ENCODE measurements around the gene HSF2.

HSF2 gene

GRCh38 chr6:122429323-122429722, 29.9 kb downstream of the HSF2 start:
- H3K4me3 ChIP-seq (ENCODE audit: low read length), result no peak overlapping the region
- no peaks in the 10 kb centered on the region for H3K9me3 ChIP-seq (ENCODE audit: insufficient read depth, low read length)
- H3K4me1 ChIP-seq (ENCODE audit: low read length), result peaks cover 4% of the 10 kb centered on the region; the same call in 1 of the 2 replicates
- no peak overlapping the region for H3K4me2 ChIP-seq (ENCODE audit: low read length)
- no peak overlapping the region for H3K27ac ChIP-seq (ENCODE audit: low read length)
- H3K36me3 ChIP-seq (replicated peaks; ENCODE audit: low read depth, low read length), result peaks cover 27% of the 10 kb centered on the region
- no peaks in the 10 kb centered on the region for H3K79me2 ChIP-seq (ENCODE audit: low read length)
- no peak overlapping the region for H2AFZ ChIP-seq (ENCODE audit: low read depth, low read length)
- no peak for TF ChIP-seq CTCF (IDR thresholded peaks at IDR 0.05; ENCODE audit: low read depth, low read length)
- no peak for TF ChIP-seq EZH2phosphoT487 (IDR thresholded peaks at IDR 0.05; ENCODE audit: low read depth)
- no peaks in the 10 kb centered on the region for H4K20me1 ChIP-seq (ENCODE audit: insufficient read depth, low read length)
- H3K27me3 ChIP-seq (ENCODE audit: low read depth, low read length), result no peaks in the 10 kb centered on the region
- no peak overlapping the region for H3K9ac ChIP-seq (ENCODE audit: low read length)

- Histone ChIP-seq H2AFZ (ENCODE audit: low read depth, low read length) (no peak overlapping the region), H3K4me3 (ENCODE audit: low read length) (no peak overlapping the region), H3K79me2 (ENCODE audit: low read length) (no peaks in the 10 kb centered on the region), H4K20me1 (ENCODE audit: insufficient read depth, low read length) (no peaks in the 10 kb centered on the region), H3K36me3 (replicated peaks; ENCODE audit: low read depth, low read length) (peaks cover 27% of the 10 kb centered on the region), H3K4me2 (ENCODE audit: low read length) (no peak overlapping the region), H3K9me3 (ENCODE audit: insufficient read depth, low read length) (no peaks in the 10 kb centered on the region), H3K9ac (ENCODE audit: low read length) (no peak overlapping the region), H3K4me1 (ENCODE audit: low read length) (peaks cover 4% of the 10 kb centered on the region; the same call in 1 of the 2 replicates), H3K27me3 (ENCODE audit: low read depth, low read length) (no peaks in the 10 kb centered on the region), H3K27ac (ENCODE audit: low read length) (no peak overlapping the region)
- TF ChIP-seq CTCF (IDR thresholded peaks at IDR 0.05; ENCODE audit: low read depth, low read length) (no peak), EZH2phosphoT487 (IDR thresholded peaks at IDR 0.05; ENCODE audit: low read depth) (no peak)
These were observed 32.3 kb downstream of the HSF2 start for GRCh38 chr6:122431780-122432179.

GRCh38 chr6:122432816-122433215, 33.4 kb downstream of the HSF2 start:
- Histone ChIP-seq H3K79me2 (ENCODE audit: low read length) (no peaks in the 10 kb centered on the region), H2AFZ (ENCODE audit: low read depth, low read length) (no peak overlapping the region), H3K27me3 (ENCODE audit: low read depth, low read length) (no peaks in the 10 kb centered on the region), H3K9ac (ENCODE audit: low read length) (no peak overlapping the region), H3K4me2 (ENCODE audit: low read length) (no peak overlapping the region), H3K36me3 (replicated peaks; ENCODE audit: low read depth, low read length) (peaks cover 36% of the 10 kb centered on the region), H3K4me3 (ENCODE audit: low read length) (no peak overlapping the region), H3K4me1 (ENCODE audit: low read length) (peaks cover 4% of the 10 kb centered on the region; the same call in 1 of the 2 replicates), H3K9me3 (ENCODE audit: insufficient read depth, low read length) (no peaks in the 10 kb centered on the region), H3K27ac (ENCODE audit: low read length) (no peak overlapping the region), H4K20me1 (ENCODE audit: insufficient read depth, low read length) (no peaks in the 10 kb centered on the region)
- TF ChIP-seq CTCF (IDR thresholded peaks at IDR 0.05; ENCODE audit: low read depth, low read length), result no peak
- no peak for TF ChIP-seq EZH2phosphoT487 (IDR thresholded peaks at IDR 0.05; ENCODE audit: low read depth)

GRCh38 chr6:122438975-122439374, 39.5 kb downstream of the HSF2 start:
- Histone ChIP-seq H3K36me3 (replicated peaks; ENCODE audit: low read depth, low read length) (peaks cover 52% of the 10 kb centered on the region), H4K20me1 (ENCODE audit: insufficient read depth, low read length) (no peaks in the 10 kb centered on the region)
- TF ChIP-seq CTCF (IDR thresholded peaks at IDR 0.05; ENCODE audit: low read depth, low read length) (no peak), EZH2phosphoT487 (IDR thresholded peaks at IDR 0.05; ENCODE audit: low read depth) (no peak)

More at GRCh38 chr6:122438975-122439374, 39.5 kb downstream of the HSF2 start:
- Histone ChIP-seq H2AFZ (ENCODE audit: low read depth, low read length) (no peak overlapping the region), H3K79me2 (ENCODE audit: low read length) (no peaks in the 10 kb centered on the region), H3K9me3 (ENCODE audit: insufficient read depth, low read length) (no peaks in the 10 kb centered on the region), H3K27ac (ENCODE audit: low read length) (no peak overlapping the region), H3K4me3 (ENCODE audit: low read length) (no peak overlapping the region), H3K4me2 (ENCODE audit: low read length) (no peak overlapping the region), H3K4me1 (ENCODE audit: low read length) (no peaks in the 10 kb centered on the region), H3K27me3 (ENCODE audit: low read depth, low read length) (no peaks in the 10 kb centered on the region), H3K9ac (ENCODE audit: low read length) (no peak overlapping the region)
